OCI-LY3 (cell line): ENCODE results near the gene PSG7.
"Not testable (repeated sequence)": the region's sequence is repeated elsewhere in the genome, so short reads cannot be mapped to it uniquely, and the experiment has no call there.

Experiments used
- EZH2phosphoT487 ChIP-seq: fragments of 200-600 bp; shearing (Covaris generic); IDR thresholded peaks from 2 replicates; pipeline ENCODE4 v1.6.1; 2018; ENCODE audit warnings: antibody characterized with exemption, mixed run types, low read depth
- TF ChIP-seq, protein P1 (sequence below): fragments of 200-600, 300-600 bp; sonication (generic); IDR thresholded peaks from 2 replicates; pipeline ENCODE4 v1.5.1; 2014; ENCODE audit warnings: antibody characterized with exemption, low read length, low read depth

DNA sequence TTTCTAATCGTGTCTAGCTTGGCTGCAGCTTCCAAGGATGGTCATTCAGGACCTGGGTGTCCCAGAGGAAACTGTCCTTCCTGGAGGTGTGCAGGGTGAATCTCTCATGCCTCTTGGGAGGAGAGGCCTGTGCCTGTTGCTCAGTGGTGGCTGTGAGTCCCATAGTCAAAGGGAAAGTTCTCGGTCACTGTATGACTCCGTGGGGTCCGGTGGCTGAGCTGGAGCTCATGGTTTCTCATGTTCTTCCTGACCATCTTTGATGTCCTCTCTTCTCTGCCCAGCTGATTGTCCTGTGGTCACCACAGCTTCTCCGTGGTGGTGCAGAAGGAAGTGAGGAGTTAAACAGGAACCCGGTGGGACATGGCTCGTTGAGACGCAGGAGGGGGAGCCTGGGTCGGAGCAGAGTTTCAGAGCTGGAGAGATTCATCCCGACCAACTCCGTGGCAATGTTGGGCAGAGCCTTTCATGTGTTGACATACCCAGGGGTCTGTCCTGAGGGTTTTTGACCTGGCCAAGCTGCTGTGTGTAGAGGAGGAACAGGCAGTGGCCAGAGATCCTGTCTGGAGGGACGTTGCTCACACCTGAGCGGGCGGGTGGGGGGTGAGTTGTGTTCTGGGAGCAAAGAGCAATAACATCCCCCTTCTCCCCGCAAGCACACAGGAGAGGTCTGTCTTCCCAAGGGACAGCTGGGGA lies 18.5 kb downstream of the PSG7 start:
- TF ChIP-seq, protein P1, sequence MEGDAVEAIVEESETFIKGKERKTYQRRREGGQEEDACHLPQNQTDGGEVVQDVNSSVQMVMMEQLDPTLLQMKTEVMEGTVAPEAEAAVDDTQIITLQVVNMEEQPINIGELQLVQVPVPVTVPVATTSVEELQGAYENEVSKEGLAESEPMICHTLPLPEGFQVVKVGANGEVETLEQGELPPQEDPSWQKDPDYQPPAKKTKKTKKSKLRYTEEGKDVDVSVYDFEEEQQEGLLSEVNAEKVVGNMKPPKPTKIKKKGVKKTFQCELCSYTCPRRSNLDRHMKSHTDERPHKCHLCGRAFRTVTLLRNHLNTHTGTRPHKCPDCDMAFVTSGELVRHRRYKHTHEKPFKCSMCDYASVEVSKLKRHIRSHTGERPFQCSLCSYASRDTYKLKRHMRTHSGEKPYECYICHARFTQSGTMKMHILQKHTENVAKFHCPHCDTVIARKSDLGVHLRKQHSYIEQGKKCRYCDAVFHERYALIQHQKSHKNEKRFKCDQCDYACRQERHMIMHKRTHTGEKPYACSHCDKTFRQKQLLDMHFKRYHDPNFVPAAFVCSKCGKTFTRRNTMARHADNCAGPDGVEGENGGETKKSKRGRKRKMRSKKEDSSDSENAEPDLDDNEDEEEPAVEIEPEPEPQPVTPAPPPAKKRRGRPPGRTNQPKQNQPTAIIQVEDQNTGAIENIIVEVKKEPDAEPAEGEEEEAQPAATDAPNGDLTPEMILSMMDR, result not testable (repeated sequence)
- TF ChIP-seq EZH2phosphoT487, result not testable (repeated sequence)
